Limb (tissue), 2 donors: ENCODE data around the gene IQCE.
"Not testable (repeated sequence)": the region's sequence is repeated elsewhere in the genome, so short reads cannot be mapped to it uniquely, and the experiment has no call there.

Source experiments
- DNase-seq, 2 donors: peaks; one replicate each; pipeline ENCODE4 v3.0.0-alpha.2; 2016; ENCODE audit errors: extremely low spot score in 2 of 2

IQCE gene

GRCh38 chr7:2520761-2521290 lies 38.0 kb upstream of the IQCE start:
- no peak for DNase-seq

- no peak for DNase-seq
Measured at GRCh38 chr7:2521341-2521745, 37.4 kb upstream of the IQCE start.

- DNase-seq, result no peak
Measured at GRCh38 chr7:2521952-2522591, 36.7 kb upstream of the IQCE start.

GRCh38 chr7:2522780-2523433 lies 35.9 kb upstream of the IQCE start:
- no peak for DNase-seq

GRCh38 chr7:2523461-2523936 lies 35.3 kb upstream of the IQCE start:
- no peak for DNase-seq

- no peak for DNase-seq
Measured at GRCh38 chr7:2523941-2524807, 34.6 kb upstream of the IQCE start.

GRCh38 chr7:2524808-2525657 lies 33.7 kb upstream of the IQCE start:
- DNase-seq, result no peak

GRCh38 chr7:2525658-2526630 lies 32.8 kb upstream of the IQCE start:
- DNase-seq, result no peak

- no peak for DNase-seq
Measured at GRCh38 chr7:2526659-2527504, 31.9 kb upstream of the IQCE start.

- no peak for DNase-seq
Measured at GRCh38 chr7:2527505-2528467, 31.0 kb upstream of the IQCE start.

GRCh38 chr7:2528481-2529095 lies 30.2 kb upstream of the IQCE start:
- no peak for DNase-seq

GRCh38 chr7:2529161-2530070 lies 29.4 kb upstream of the IQCE start:
- DNase-seq, result no peak

- DNase-seq, result no peak
Measured at GRCh38 chr7:2530071-2530987, 28.4 kb upstream of the IQCE start.

GRCh38 chr7:2530994-2531795 lies 27.6 kb upstream of the IQCE start:
- not testable (repeated sequence) for DNase-seq

- not testable (repeated sequence) for DNase-seq
Measured at GRCh38 chr7:2531796-2532110, 27.0 kb upstream of the IQCE start.
